Left lung (tissue), 10 donors: ENCODE results near the gene CCDC15. TPM values are rescaled to one million over a fixed set of nuclear protein-coding genes. Genes with fewer than 3 reads are reported as not detected.
"Not testable (repeated sequence)": the region's sequence is repeated elsewhere in the genome, so short reads cannot be mapped to it uniquely, and the experiment has no call there.

Source experiments
- ATAC-seq: fragments of 200-7000 bp; cut with Tn5 transposase; one replicate; pipeline ENCODE4 v1.9.1; 2020; ENCODE audit warnings: moderate library complexity
- DNase-seq, 4 donors: peaks; one replicate each; pipeline ENCODE4 v3.0.0-alpha.2; 2013 to 2020
- H3K27ac ChIP-seq, 2 donors: fragments of 200-600 bp; sonication (generic) in 1 of 2; one replicate each; pipeline versions ENCODE4 v1.5.0 to v1.8.0; 2020 to 2021
- H3K27me3 ChIP-seq, 2 donors: fragments of 200-600 bp; sonication (generic) in 1 of 2; one replicate each; pipeline versions ENCODE4 v1.5.0 to v1.8.0; 2020 to 2021
- H3K36me3 ChIP-seq, 2 donors: fragments of 200-600 bp; sonication (generic) in 1 of 2; one replicate each; pipeline versions ENCODE4 v1.5.0 to v1.8.0; 2020 to 2021
- H3K4me1 ChIP-seq, 2 donors: fragments of 200-600 bp; one replicate each; pipeline ENCODE4 v1.8.0; 2021
- H3K4me3 ChIP-seq, 2 donors: fragments of 200-600 bp; sonication (generic) in 1 of 2; one replicate each; pipeline versions ENCODE4 v1.5.0 to v1.8.0; 2020 to 2021; ENCODE audit warnings: mild to moderate bottlenecking in 1 of 2
- H3K9me3 ChIP-seq, 2 donors: fragments of 200-600 bp; sonication (generic) in 1 of 2; one replicate each; pipeline versions ENCODE4 v1.5.0 to v1.8.0; 2020 to 2021
- intact Hi-C, 2 donors: fragments of 100-400 bp; cut with DNase I; formaldehyde crosslinking; loops; one replicate each; pipeline versions ENCODE4 v1.11.2 to v1.14.2; 2022
- polyA plus RNA-seq, 6 donors: library from polyadenylated mRNA; unstranded; fragments of 120-200 nt; gene quantifications; one replicate each; pipeline ENCODE4 v1.2.1, GENCODE V29; 2013; ENCODE audit not compliant: insufficient read length in 6 of 6
- total RNA-seq, 2 donors: library from RNA; stranded (reverse); fragmentation: NEBNext Ultra II Directional; extraction: Animal tissue kit (Norgen Biotek cat#: 25700); gene quantifications; one replicate each; pipeline ENCODE4 v1.2.1, GENCODE V29; 2021
- TF ChIP-seq, protein P1 (sequence below), 2 donors: fragments of 200-600 bp; sonication (generic) in 1 of 2; IDR thresholded peaks; one replicate each; pipeline versions ENCODE4 v1.5.0 to v1.8.0; 2021; ENCODE audit warnings: antibody characterized with exemption in 2 of 2
- donor health status: DM: no; HTN: yes; CAD: no.
- donor health status: DM: no; HTN: no; CAD: no.

Gene CCDC15
- total and polyA plus RNA-seq, 8 donors = 1.7 to 10.1 (median 6.4) TPM

DNA sequence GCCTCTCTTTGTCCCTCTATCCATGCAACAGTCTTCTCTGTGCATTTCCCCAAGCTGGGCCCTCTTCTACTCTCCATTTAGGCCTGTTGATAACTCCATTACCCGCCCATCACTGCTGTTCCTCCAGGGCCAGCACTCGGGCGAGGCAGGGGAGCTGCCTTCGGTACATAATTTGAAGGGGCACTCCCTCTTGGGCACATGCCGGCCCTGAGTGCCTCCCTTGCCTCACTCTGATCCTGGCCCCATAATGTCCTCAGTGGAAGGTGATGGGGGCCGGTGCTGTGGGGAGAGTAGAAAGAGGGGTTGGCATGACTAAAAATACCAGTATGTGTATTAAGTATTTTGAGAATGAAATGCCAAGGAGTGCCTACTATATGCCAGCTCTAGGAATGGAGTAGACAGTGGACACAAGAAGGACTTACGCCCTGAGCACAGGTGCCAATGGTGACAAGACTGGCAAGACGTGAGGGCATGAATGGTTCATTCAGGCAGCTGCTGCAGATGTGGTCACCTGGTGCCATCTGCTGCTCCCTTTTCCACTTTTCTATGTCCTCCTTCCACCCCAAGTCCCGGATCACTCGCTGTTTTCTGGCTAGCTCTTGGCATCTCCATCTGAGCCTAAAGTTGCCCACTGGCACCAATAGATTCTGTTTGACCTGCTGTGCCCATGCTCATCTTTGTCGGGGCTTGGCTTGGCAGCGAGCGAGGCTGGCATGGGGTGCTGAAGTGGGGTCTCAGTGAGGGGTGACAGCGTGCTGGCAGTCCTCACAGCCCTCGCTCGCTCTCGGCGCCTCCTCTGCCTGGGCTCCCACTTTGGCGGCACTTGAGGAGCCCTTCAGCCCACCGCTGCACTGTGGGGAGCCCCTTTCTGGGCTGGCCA is 134.8 kb downstream of the CCDC15 start:
- H3K4me1 ChIP-seq = peaks cover 0 to 4% of the 10 kb centered on the region in 2 donors
- H3K9me3 ChIP-seq = no peaks in the 10 kb centered on the region
- H3K4me3 ChIP-seq = no peak overlapping the region
- peaks cover 0 to 6% of the 10 kb centered on the region in 2 donors for H3K27me3 ChIP-seq
- H3K27ac ChIP-seq = no peak overlapping the region
- intact Hi-C loops = no loop called here
- DNase-seq (peak in 1 of 4 donors; percentile 59), ATAC-seq (no peak)
- TF ChIP-seq, protein P1, sequence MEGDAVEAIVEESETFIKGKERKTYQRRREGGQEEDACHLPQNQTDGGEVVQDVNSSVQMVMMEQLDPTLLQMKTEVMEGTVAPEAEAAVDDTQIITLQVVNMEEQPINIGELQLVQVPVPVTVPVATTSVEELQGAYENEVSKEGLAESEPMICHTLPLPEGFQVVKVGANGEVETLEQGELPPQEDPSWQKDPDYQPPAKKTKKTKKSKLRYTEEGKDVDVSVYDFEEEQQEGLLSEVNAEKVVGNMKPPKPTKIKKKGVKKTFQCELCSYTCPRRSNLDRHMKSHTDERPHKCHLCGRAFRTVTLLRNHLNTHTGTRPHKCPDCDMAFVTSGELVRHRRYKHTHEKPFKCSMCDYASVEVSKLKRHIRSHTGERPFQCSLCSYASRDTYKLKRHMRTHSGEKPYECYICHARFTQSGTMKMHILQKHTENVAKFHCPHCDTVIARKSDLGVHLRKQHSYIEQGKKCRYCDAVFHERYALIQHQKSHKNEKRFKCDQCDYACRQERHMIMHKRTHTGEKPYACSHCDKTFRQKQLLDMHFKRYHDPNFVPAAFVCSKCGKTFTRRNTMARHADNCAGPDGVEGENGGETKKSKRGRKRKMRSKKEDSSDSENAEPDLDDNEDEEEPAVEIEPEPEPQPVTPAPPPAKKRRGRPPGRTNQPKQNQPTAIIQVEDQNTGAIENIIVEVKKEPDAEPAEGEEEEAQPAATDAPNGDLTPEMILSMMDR (IDR thresholded peaks at IDR 0.05) = no peak
- no peaks in the 10 kb centered on the region for H3K36me3 ChIP-seq

DNA sequence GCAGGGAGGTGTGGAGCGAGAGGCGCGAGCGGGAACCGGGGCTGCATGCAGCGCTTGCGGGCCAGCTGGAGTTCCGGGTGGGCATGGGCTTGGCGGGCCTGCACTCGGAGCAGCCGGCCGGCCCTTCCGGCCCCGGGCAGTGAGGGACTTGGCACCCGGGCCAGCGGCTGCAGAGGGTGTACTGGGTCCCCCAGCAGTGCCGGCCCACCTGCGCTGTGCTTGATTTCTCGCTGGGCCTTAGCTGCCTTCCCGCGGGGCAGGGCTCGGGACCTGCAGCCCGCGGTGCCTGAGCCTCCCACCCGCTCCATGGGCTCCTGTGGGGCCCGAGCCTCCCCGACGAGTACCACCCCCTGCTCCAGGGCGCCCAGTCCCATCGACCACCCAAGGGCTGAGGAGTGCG is 135.5 kb downstream of the CCDC15 start:
- H3K36me3 ChIP-seq, intact Hi-C loops, H3K9me3 ChIP-seq, H3K4me1 ChIP-seq, H3K4me3 ChIP-seq, ATAC-seq, H3K27ac ChIP-seq, H3K27me3 ChIP-seq: not testable (repeated sequence)
- peak in 1 of 4 donors; percentile 72 for DNase-seq

DNA sequence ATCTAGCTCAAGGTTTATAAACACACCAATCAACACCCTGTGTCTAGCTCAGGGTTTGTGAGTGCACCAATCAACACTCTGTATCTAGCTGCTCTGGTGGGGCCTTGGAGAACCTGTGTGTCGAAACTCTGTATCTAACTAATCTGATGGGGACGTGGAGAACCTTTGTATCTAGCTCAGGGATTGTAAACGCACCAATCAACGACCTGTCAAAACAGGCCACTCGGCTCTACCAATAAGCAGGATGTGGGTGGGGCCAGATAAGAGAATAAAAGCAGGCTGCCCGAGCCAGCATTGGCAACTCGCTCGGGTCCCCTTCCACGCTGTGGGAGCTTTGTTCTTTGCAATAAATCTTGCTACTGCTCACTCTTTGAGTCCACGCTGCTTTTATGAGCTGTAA is 136.1 kb downstream of the CCDC15 start:
- not testable (repeated sequence) for H3K9me3 ChIP-seq, H3K4me1 ChIP-seq, H3K36me3 ChIP-seq, H3K4me3 ChIP-seq, H3K27ac ChIP-seq, ATAC-seq, H3K27me3 ChIP-seq, DNase-seq
- intact Hi-C loops = loop anchor here in 1 of 2 donors (5.0 kb wide), 1 partner anchor 52 kb away; no protein-coding TSS in a partner anchor

DNA sequence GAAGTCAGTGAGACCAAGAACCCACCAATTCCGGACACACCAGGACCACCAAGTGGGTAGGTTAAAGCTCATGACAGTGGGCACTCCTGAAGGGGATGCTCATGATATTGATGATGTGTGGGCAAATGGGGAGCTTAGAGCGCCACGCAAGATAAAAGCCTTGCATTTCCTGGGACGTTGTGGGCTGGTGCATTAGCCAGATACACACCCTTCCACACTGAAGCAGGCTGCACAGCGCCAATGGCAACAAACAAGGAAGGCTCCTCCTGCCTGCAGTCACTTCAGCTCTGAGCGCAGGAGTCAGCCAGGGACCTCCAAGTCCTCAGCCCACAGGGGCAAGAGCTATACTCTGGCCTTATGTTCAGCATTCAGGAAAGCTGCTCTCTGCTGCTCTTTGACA is 136.8 kb downstream of the CCDC15 start:
- intact Hi-C loops = loop anchor here in 1 of 2 donors (5.0 kb wide), 1 partner anchor 51 kb away; no protein-coding TSS in a partner anchor
- Histone ChIP-seq H3K27ac (no peak overlapping the region), H3K4me3 (no peak overlapping the region), H3K9me3 (no peaks in the 10 kb centered on the region), H3K4me1 (peaks cover 0 to 4% of the 10 kb centered on the region in 2 donors), H3K36me3 (peaks cover 0 to 8% of the 10 kb centered on the region in 2 donors), H3K27me3 (no peaks in the 10 kb centered on the region)
- no peak for DNase-seq
- TF ChIP-seq, protein P1 (IDR thresholded peaks at IDR 0.05) = no peak
- ATAC-seq = peak; percentile 14

Other genes with a start within 250 kb of the CCDC15 start
- gene NRGN, start 214.3 kb upstream of the CCDC15 start, total RNA-seq = 10 to 100 TPM; 50.5 to 62.1 TPM
- gene NRGN, start 214.3 kb upstream of the CCDC15 start, polyA plus RNA-seq = 10 to 100 TPM; 16.5 to 25.1 (median 22.1) TPM
- 10 to 100 TPM; 16.0 to 35.6 TPM for gene VSIG2, start 201.9 kb upstream of the CCDC15 start, total RNA-seq
- 10 to 100 TPM; 25.0 to 32.6 (median 27.5) TPM for gene VSIG2, start 201.9 kb upstream of the CCDC15 start, polyA plus RNA-seq
- 100 to 1,000 TPM; 116 to 119 TPM for gene ESAM, start 191.9 kb upstream of the CCDC15 start, total RNA-seq
- gene ESAM, start 191.9 kb upstream of the CCDC15 start, polyA plus RNA-seq = 100 to 1,000 TPM; 103 to 139 (median 121) TPM
- gene MSANTD2, start 153.8 kb upstream of the CCDC15 start, total RNA-seq = 10 to 100 TPM in 1 of 2 donors, 1 to 10 TPM in 1; 9.4 to 12.2 TPM
- gene MSANTD2, start 153.8 kb upstream of the CCDC15 start, polyA plus RNA-seq = 10 to 100 TPM; 33.5 to 46.3 (median 44.0) TPM
- 10 to 100 TPM; 11.0 to 11.4 TPM for gene ROBO3, start 88.8 kb upstream of the CCDC15 start, total RNA-seq
- 10 to 100 TPM; 38.8 to 54.8 (median 49.1) TPM for gene ROBO3, start 88.8 kb upstream of the CCDC15 start, polyA plus RNA-seq
- gene ROBO4, start 56.3 kb upstream of the CCDC15 start, total RNA-seq = 10 to 100 TPM; 38.2 to 39.4 TPM
- gene ROBO4, start 56.3 kb upstream of the CCDC15 start, polyA plus RNA-seq = 10 to 100 TPM; 31.1 to 61.9 (median 49.4) TPM
- gene HEPN1, start 35.0 kb upstream of the CCDC15 start, total RNA-seq = not detected
- under 1 TPM in 1 of 6 donors, not detected in 5; 0.15 TPM for gene HEPN1, start 35.0 kb upstream of the CCDC15 start, polyA plus RNA-seq
- not detected for gene HEPACAM, start 18.2 kb upstream of the CCDC15 start, total RNA-seq
- under 1 TPM in 5 of 6 donors, not detected in 1; 0.04 to 0.31 (median 0.07) TPM for gene HEPACAM, start 18.2 kb upstream of the CCDC15 start, polyA plus RNA-seq
- 10 to 100 TPM; 19.3 to 42.5 TPM for gene SLC37A2, start 109.1 kb downstream of the CCDC15 start, total RNA-seq
- 1 to 10 TPM; 2.2 to 4.0 (median 3.2) TPM for gene SLC37A2, start 109.1 kb downstream of the CCDC15 start, polyA plus RNA-seq
- 10 to 100 TPM; 19.9 to 28.1 TPM for gene TMEM218, start 157.4 kb downstream of the CCDC15 start, total RNA-seq
- 10 to 100 TPM; 51.6 to 58.7 (median 53.6) TPM for gene TMEM218, start 157.4 kb downstream of the CCDC15 start, polyA plus RNA-seq
- gene PKNOX2, start 210.5 kb downstream of the CCDC15 start, total RNA-seq = 10 to 100 TPM in 1 of 2 donors, 1 to 10 TPM in 1; 6.7 to 13.1 TPM
- gene PKNOX2, start 210.5 kb downstream of the CCDC15 start, polyA plus RNA-seq = 10 to 100 TPM; 14.1 to 18.9 (median 17.3) TPM